HG02623 (cell line): ENCODE data around the gene ZNF345.

Source experiments
- ATAC-seq: cut with Tn5 transposase; IDR thresholded peaks from one replicate; pipeline ENCODE4 v1.9.1; 2021; ENCODE audit warnings: moderate library complexity; ENCODE audit not compliant: unreplicated experiment

ZNF345 gene

DNA sequence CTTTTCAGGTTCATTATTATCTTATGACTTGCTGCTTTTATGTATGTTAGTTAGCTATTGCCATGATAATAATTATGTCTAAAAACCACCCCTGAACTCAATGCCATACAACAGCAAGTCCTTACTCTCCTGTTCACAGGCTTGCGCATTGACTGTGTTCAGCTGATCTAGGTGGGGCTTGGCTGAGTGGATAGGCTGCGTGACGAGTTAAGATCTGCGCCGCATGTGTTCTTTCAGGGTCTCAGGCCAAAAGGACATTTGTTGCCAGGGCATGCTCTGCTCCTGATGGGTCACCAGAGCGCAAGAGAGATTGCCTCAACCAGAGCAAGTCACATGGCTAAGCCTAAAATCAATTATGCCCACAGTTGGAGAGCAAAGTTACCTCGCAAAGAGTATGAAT, 66.3 kb downstream of the ZNF345 start:
- ATAC-seq: no peak

- ATAC-seq: no peak
Measured at GRCh38 chr19:36918090-36918489, 67.4 kb downstream of the ZNF345 start.
